PC-9 (cell line): ENCODE results near the gene TAS2R50. TPM values are rescaled to one million over a fixed set of nuclear protein-coding genes. Genes with fewer than 3 reads are reported as not detected.

ENCODE experiments used
- BruUV-seq: library from RNA; stranded (reverse); fragments of 400-500 nt; replicated peaks from 2 replicates; lab custom pipeline; 2021; lab: Mats Ljungman, UMichigan
- CTCF ChIA-PET: fragments of 300-600 bp; sonication (Branson Sonifier 250); formaldehyde crosslinking; loops from one replicate; lab custom pipeline; 2022; ENCODE audit warnings: antibody characterized with exemption; lab: Charles Lee
- POLR2A ChIA-PET: fragments of 300-600 bp; sonication (Branson Sonifier 250); formaldehyde crosslinking; loops from one replicate; lab custom pipeline; 2022; ENCODE audit warnings: antibody characterized with exemption; ENCODE audit not compliant: unreplicated experiment; lab: Charles Lee
- DNase-seq, 2 experiments: peaks; one replicate each; pipeline versions ENCODE4 v3.0.0 to v3.0.0-alpha.2; 2015 to 2022; ENCODE audit warnings: mixed read lengths in 1 of 2
- H2AFZ ChIP-seq: fragments of 200-600 bp; sonication (generic); 2 replicates; pipeline ENCODE4 v1.8.1; 2017; ENCODE audit warnings: antibody characterized with exemption
- H3F3A ChIP-seq: fragments of 200-600 bp; sonication (generic); 2 replicates; pipeline ENCODE4 v1.8.1; 2017; ENCODE audit warnings: antibody characterized with exemption, mild to moderate bottlenecking, low read depth; ENCODE audit not compliant: insufficient read depth
- H3K27ac ChIP-seq: fragments of 200-600 bp; sonication (generic); 2 replicates; pipeline ENCODE4 v1.6.1; 2016; ENCODE audit warnings: mixed run types
- H3K27me3 ChIP-seq: fragments of 200-600 bp; sonication (generic); 2 replicates; pipeline ENCODE4 v1.6.1; 2016; ENCODE audit warnings: low read depth, mixed run types; ENCODE audit not compliant: insufficient read depth
- H3K36me3 ChIP-seq: fragments of 200-600 bp; sonication (generic); 2 replicates; pipeline ENCODE4 v1.6.1; 2016; ENCODE audit warnings: low read depth, mixed run types
- H3K4me1 ChIP-seq: fragments of 200-600 bp; sonication (generic); replicated peaks from 2 replicates; pipeline ENCODE4 v1.6.1; 2016; ENCODE audit warnings: mixed run types; ENCODE audit not compliant: insufficient read depth
- H3K4me2 ChIP-seq: fragments of 200-600 bp; sonication (generic); 2 replicates; pipeline ENCODE4 v1.6.1; 2017; ENCODE audit warnings: mixed run types
- H3K4me3 ChIP-seq: fragments of 200-600 bp; sonication (generic); 2 replicates; pipeline ENCODE4 v1.6.1; 2016; ENCODE audit warnings: mixed run types
- H3K79me2 ChIP-seq: fragments of 200-600 bp; sonication (generic); 2 replicates; pipeline ENCODE4 v1.6.1; 2017; ENCODE audit warnings: low read depth, mixed run types
- H3K9me2 ChIP-seq: fragments of 200-600 bp; sonication (generic); 2 replicates; pipeline ENCODE4 v1.8.1; 2017; ENCODE audit warnings: mild to moderate bottlenecking; ENCODE audit not compliant: insufficient read depth
- H3K9me3 ChIP-seq: fragments of 200-600 bp; sonication (generic); 2 replicates; pipeline ENCODE4 v1.8.1; 2016; ENCODE audit warnings: low read depth; ENCODE audit not compliant: insufficient read depth
- H4K20me1 ChIP-seq: fragments of 200-600 bp; sonication (generic); 2 replicates; pipeline ENCODE4 v1.8.1; 2017; ENCODE audit not compliant: insufficient read depth
- CTCF ChIP-seq: fragments of 200-600 bp; sonication (generic); conservative IDR thresholded peaks from 2 replicates; pipeline ENCODE4 v1.6.1; 2017; ENCODE audit warnings: mixed run types, antibody characterized with exemption, mild to moderate bottlenecking, moderate library complexity
- EZH2 ChIP-seq: fragments of 200-600 bp; sonication (generic); IDR thresholded peaks from 2 replicates; pipeline ENCODE4 v1.8.0; 2017; ENCODE audit warnings: antibody characterized with exemption, low read depth
- intact Hi-C: fragments of 100-400 bp; cut with micrococcal nuclease; formaldehyde crosslinking; loops from one replicate; pipeline ENCODE4 v1.10.0; 2022; ENCODE audit not compliant: unreplicated experiment
- total RNA-seq: library from RNA; stranded (reverse); gene quantifications from 2 replicates; pipeline ENCODE4 v1.2.3, GENCODE V29; 2021

The TAS2R50 gene
- total RNA-seq, 1 experiment from 2014 or later = 2.3 TPM

- H3K4me2 ChIP-seq = no peak within 1 kb of the TSS
- no peak within 1 kb of the TSS for H3K4me3 ChIP-seq
- DNase-seq = no peak
- H3F3A ChIP-seq = peaks cover 8% of the 10 kb centered on the region; the same call in 1 of the 2 replicates
- intact Hi-C loops = no loop called here
- H3K27ac ChIP-seq = no peak within 1 kb of the TSS
- peaks cover 4% of the 10 kb centered on the region for H3K9me3 ChIP-seq
- no peaks in the 10 kb centered on the region for H3K27me3 ChIP-seq
- H4K20me1 ChIP-seq = no peaks in the 10 kb centered on the region; the same call in 1 of the 2 replicates
- no peaks in the 10 kb centered on the region for H3K79me2 ChIP-seq
- H3K36me3 ChIP-seq = no peaks in the 10 kb centered on the region
- H3K4me1 ChIP-seq = peaks cover 32% of the 10 kb centered on the region
- ChIA-PET CTCF (no interaction called here), POLR2A (interaction anchor here (0.7 kb wide), 1 partner anchor 232 kb away, joined by 6 read pairs; no protein-coding TSS in a partner anchor)
- no peak within 1 kb of the TSS for H2AFZ ChIP-seq
- TF ChIP-seq EZH2 = no peak
- no peak for TF ChIP-seq CTCF
- H3K9me2 ChIP-seq = no peaks in the 10 kb centered on the region
- no TSS peak for BruUV-seq
Measured at GRCh38 chr12:10939163-10939562, 47.5 kb downstream of the TAS2R50 start, which contains the start of gene TAS2R14. Gene TAS2R14 (minus strand): TSS chr12:10939263. CDS start chr12:10939207, 56 bp downstream.

GRCh38 chr12:10936506-10936905 lies 50.2 kb downstream of the TAS2R50 start:
- no peaks in the 10 kb centered on the region for H3K79me2 ChIP-seq
- no peaks in the 10 kb centered on the region for H3K36me3 ChIP-seq
- H3K27me3 ChIP-seq = no peaks in the 10 kb centered on the region
- no TSS peak for BruUV-seq
- ChIA-PET POLR2A (no interaction called here), CTCF (no interaction called here)
- no peak overlapping the region for H2AFZ ChIP-seq
- no peak for TF ChIP-seq CTCF
- TF ChIP-seq EZH2 = no peak
- H3K4me3 ChIP-seq = no peak overlapping the region
- peaks cover 2% of the 10 kb centered on the region; the same call in 1 of the 2 replicates for H3F3A ChIP-seq
- H3K9me2 ChIP-seq = no peaks in the 10 kb centered on the region
- no peaks in the 10 kb centered on the region; the same call in 1 of the 2 replicates for H4K20me1 ChIP-seq
- DNase-seq = no peak
- no peak overlapping the region for H3K27ac ChIP-seq
- no peak overlapping the region for H3K4me2 ChIP-seq
- H3K4me1 ChIP-seq = peaks cover 15% of the 10 kb centered on the region
- intact Hi-C loops = no loop called here
- no peaks in the 10 kb centered on the region for H3K9me3 ChIP-seq

Other genes starting within 250 kb of the TAS2R50 start
- gene TAS2R7, start 184.3 kb downstream of the TAS2R50 start, total RNA-seq = not detected in 2 replicates
- gene TAS2R8, start 179.6 kb downstream of the TAS2R50 start, total RNA-seq = not detected in 2 replicates
- not detected in 2 replicates for gene TAS2R9, start 176.7 kb downstream of the TAS2R50 start, total RNA-seq
- gene TAS2R10, start 160.6 kb downstream of the TAS2R50 start, total RNA-seq = 1.4 and 2.2 TPM in 2 replicates
- 5.1 and 7.1 TPM in 2 replicates for gene PRR4, start 137.4 kb downstream of the TAS2R50 start, total RNA-seq
- 14.4 and 17.2 TPM in 2 replicates for gene PRH1, start 102.7 kb downstream of the TAS2R50 start, total RNA-seq
- 1.9 and 2.6 TPM in 2 replicates for gene TAS2R13, start 77.3 kb downstream of the TAS2R50 start, total RNA-seq
- gene PRH2, start 57.7 kb downstream of the TAS2R50 start, total RNA-seq = not detected in 2 replicates
- 1.8 and 3.3 TPM in 2 replicates for gene TAS2R14, start 47.6 kb downstream of the TAS2R50 start, total RNA-seq
- 1.8 and 2.6 TPM in 2 replicates for gene TAS2R20, start 11.4 kb upstream of the TAS2R50 start, total RNA-seq
- gene TAS2R19, start 35.7 kb upstream of the TAS2R50 start, total RNA-seq = 3.3 TPM in 2 replicates
- 3.1 and 3.5 TPM in 2 replicates for gene TAS2R31, start 44.5 kb upstream of the TAS2R50 start, total RNA-seq
- 1.2 and 1.5 TPM in 2 replicates for gene TAS2R46, start 75.4 kb upstream of the TAS2R50 start, total RNA-seq
- 1.1 and 1.5 TPM in 2 replicates for gene TAS2R43, start 105.4 kb upstream of the TAS2R50 start, total RNA-seq
- gene TAS2R30, start 147.7 kb upstream of the TAS2R50 start, total RNA-seq = 2.9 and 3.1 TPM in 2 replicates
- 7.9 and 10.8 TPM in 2 replicates for gene SMIM10L1, start 184.3 kb upstream of the TAS2R50 start, total RNA-seq
- not detected in 2 replicates for gene TAS2R42, start 200.0 kb upstream of the TAS2R50 start, total RNA-seq